ENCODE results near the gene BANK1. TPM values are rescaled to one million over a fixed set of nuclear protein-coding genes. Genes with fewer than 3 reads are reported as not detected.

Gene BANK1
- total RNA-seq, 1 experiment from 2014 or later: 2.2 TPM

- ChIA-PET POLR2A (ENCODE audit: unreplicated experiment) (no interaction called here), CTCF (no interaction called here)
- Histone ChIP-seq H3K9me2 (ENCODE audit: insufficient read depth) (no peaks in the 10 kb centered on the region), H3K4me3 (no peak overlapping the region), H4K20me1 (ENCODE audit: insufficient read depth) (no peaks in the 10 kb centered on the region), H3K27ac (no peak overlapping the region), H3K36me3 (ENCODE audit: low read depth) (no peaks in the 10 kb centered on the region), H3K4me1 (replicated peaks; ENCODE audit: insufficient read depth) (peaks cover 7% of the 10 kb centered on the region; the same call in 1 of the 2 replicates), H3K9me3 (ENCODE audit: insufficient read depth, low read depth) (no peaks in the 10 kb centered on the region), H2AFZ (no peak overlapping the region), H3K79me2 (ENCODE audit: low read depth) (no peaks in the 10 kb centered on the region), H3K4me2 (no peak overlapping the region), H3F3A (ENCODE audit: insufficient read depth, low read depth) (no peaks in the 10 kb centered on the region), H3K27me3 (ENCODE audit: insufficient read depth, low read depth) (no peaks in the 10 kb centered on the region)
- DNase-seq: no peak
- intact Hi-C loops (cut with micrococcal nuclease; ENCODE audit: unreplicated experiment): no loop called here
- TF ChIP-seq EZH2 (IDR thresholded peaks at IDR 0.05; ENCODE audit: low read depth): no peak
- TF ChIP-seq, protein P1, sequence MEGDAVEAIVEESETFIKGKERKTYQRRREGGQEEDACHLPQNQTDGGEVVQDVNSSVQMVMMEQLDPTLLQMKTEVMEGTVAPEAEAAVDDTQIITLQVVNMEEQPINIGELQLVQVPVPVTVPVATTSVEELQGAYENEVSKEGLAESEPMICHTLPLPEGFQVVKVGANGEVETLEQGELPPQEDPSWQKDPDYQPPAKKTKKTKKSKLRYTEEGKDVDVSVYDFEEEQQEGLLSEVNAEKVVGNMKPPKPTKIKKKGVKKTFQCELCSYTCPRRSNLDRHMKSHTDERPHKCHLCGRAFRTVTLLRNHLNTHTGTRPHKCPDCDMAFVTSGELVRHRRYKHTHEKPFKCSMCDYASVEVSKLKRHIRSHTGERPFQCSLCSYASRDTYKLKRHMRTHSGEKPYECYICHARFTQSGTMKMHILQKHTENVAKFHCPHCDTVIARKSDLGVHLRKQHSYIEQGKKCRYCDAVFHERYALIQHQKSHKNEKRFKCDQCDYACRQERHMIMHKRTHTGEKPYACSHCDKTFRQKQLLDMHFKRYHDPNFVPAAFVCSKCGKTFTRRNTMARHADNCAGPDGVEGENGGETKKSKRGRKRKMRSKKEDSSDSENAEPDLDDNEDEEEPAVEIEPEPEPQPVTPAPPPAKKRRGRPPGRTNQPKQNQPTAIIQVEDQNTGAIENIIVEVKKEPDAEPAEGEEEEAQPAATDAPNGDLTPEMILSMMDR (conservative IDR thresholded peaks at IDR 0.05): no peak
- BruUV-seq (replicated peaks): no TSS peak
Measured at GRCh38 chr4:101833480-101833879, 43.0 kb downstream of the BANK1 start.

DNA sequence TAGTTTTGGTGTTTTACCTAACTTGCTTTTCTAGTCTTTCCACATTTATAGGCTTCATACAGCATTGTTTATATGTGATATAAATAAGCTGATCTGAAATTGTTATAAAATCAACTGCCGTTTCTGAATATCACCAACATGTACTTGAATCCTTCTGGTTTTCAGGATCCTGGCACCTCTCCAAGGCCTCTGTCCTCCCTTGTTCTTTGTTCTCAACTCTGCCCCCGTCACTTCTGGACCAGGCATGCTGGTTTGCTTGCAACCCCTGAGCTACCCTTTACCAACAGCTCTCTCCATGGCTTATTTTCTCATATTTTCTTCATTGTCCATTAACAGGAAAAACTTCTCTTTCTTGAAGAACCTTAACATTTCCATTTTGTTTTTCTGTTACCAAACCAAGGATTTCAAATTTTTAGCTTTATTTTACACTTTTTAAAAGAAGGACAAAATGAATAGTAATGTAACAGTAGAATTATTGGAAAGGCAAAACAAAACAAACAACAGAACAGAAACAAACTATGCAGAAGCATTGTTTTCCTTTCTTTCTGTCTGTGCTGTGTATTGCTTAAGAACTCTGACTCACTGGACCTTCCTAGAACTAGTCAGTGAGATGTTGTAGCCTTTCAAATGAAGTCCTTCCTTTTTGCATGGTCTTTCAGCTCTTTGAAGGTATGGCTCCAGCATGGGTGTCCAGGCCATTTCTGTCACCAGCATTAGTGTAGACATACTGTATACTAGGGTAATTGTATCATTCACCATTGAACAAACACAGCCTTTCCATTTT is 44.8 kb downstream of the BANK1 start:
- Histone ChIP-seq H3K4me1 (replicated peaks; ENCODE audit: insufficient read depth) (peaks cover 7% of the 10 kb centered on the region; the same call in 1 of the 2 replicates), H3K79me2 (ENCODE audit: low read depth) (no peaks in the 10 kb centered on the region), H3K36me3 (ENCODE audit: low read depth) (no peaks in the 10 kb centered on the region), H2AFZ (0 out of 2 replicates have a peak overlapping the region, but pooled peaks have one; percentile 17), H3K4me3 (no peak overlapping the region), H3K27me3 (ENCODE audit: insufficient read depth, low read depth) (no peaks in the 10 kb centered on the region), H3K4me2 (0 out of 2 replicates have a peak overlapping the region, but pooled peaks have one; percentile 28), H3K9me3 (ENCODE audit: insufficient read depth, low read depth) (no peaks in the 10 kb centered on the region), H3K27ac (no peak overlapping the region), H4K20me1 (ENCODE audit: insufficient read depth) (no peaks in the 10 kb centered on the region), H3K9me2 (ENCODE audit: insufficient read depth) (no peaks in the 10 kb centered on the region), H3F3A (ENCODE audit: insufficient read depth, low read depth) (no peaks in the 10 kb centered on the region)
- ChIA-PET CTCF (interaction anchor here (0.7 kb wide), 1 partner anchor 259 kb away, joined by 3 read pairs; no protein-coding TSS in a partner anchor), POLR2A (ENCODE audit: unreplicated experiment) (interaction anchor here (0.5 kb wide), 1 partner anchor 1136 kb away, joined by 6 read pairs; no protein-coding TSS in a partner anchor)
- intact Hi-C loops (cut with micrococcal nuclease; ENCODE audit: unreplicated experiment): loop anchor here (1.0 kb wide), 1 partner anchor 29 kb away; no protein-coding TSS in a partner anchor
- peak; percentile 32 to 49 for DNase-seq
- TF ChIP-seq, protein P1 (conservative IDR thresholded peaks at IDR 0.05): no peak
- TF ChIP-seq EZH2 (IDR thresholded peaks at IDR 0.05; ENCODE audit: low read depth): no peak
- BruUV-seq (replicated peaks): no TSS peak

DNA sequence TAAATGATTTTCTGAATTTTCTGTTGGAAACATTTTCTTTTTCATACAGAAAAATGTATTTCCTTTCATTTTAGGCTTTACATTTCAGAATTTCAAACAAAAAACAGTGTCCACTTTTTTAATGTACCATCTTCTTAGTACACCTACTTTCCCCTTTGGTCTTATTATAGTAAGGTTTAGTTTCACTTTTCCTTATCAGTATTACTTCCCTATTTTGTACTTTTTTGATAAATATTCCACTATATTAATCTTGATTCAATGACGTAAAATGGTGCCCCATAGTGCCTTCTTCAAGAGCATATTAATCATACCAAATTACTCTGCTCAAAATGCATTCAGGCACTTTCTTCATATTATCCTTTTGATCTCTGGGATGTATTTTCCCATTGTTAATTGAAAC is 52.5 kb downstream of the BANK1 start:
- H2AFZ ChIP-seq: no peak overlapping the region
- ChIA-PET POLR2A (ENCODE audit: unreplicated experiment) (no interaction called here), CTCF (no interaction called here)
- H3K4me2 ChIP-seq: no peak overlapping the region
- H3K36me3 ChIP-seq (ENCODE audit: low read depth): no peaks in the 10 kb centered on the region
- intact Hi-C loops (cut with micrococcal nuclease; ENCODE audit: unreplicated experiment): no loop called here
- H3K9me2 ChIP-seq (ENCODE audit: insufficient read depth): no peaks in the 10 kb centered on the region
- no peaks in the 10 kb centered on the region for H3K4me1 ChIP-seq (replicated peaks; ENCODE audit: insufficient read depth)
- no peaks in the 10 kb centered on the region for H3F3A ChIP-seq (ENCODE audit: insufficient read depth, low read depth)
- H4K20me1 ChIP-seq (ENCODE audit: insufficient read depth): no peaks in the 10 kb centered on the region
- no peak for TF ChIP-seq EZH2 (IDR thresholded peaks at IDR 0.05; ENCODE audit: low read depth)
- TF ChIP-seq, protein P1 (conservative IDR thresholded peaks at IDR 0.05): no peak
- no peak for DNase-seq
- no peaks in the 10 kb centered on the region for H3K79me2 ChIP-seq (ENCODE audit: low read depth)
- H3K27me3 ChIP-seq (ENCODE audit: insufficient read depth, low read depth): no peaks in the 10 kb centered on the region
- no TSS peak for BruUV-seq (replicated peaks)
- H3K4me3 ChIP-seq: no peak overlapping the region
- H3K9me3 ChIP-seq (ENCODE audit: insufficient read depth, low read depth): no peaks in the 10 kb centered on the region
- H3K27ac ChIP-seq: no peak overlapping the region

Measured in PC-9 (cell line).